ENCODE measurements around the gene KRTAP4-6. TPM values are rescaled to one million over a fixed set of nuclear protein-coding genes. Genes with fewer than 3 reads are reported as not detected.
"Not testable (repeated sequence)": the region's sequence is repeated elsewhere in the genome, so short reads cannot be mapped to it uniquely, and the experiment has no call there.

Gene KRTAP4-6
- total RNA-seq = not detected

- TF ChIP-seq, protein P1, sequence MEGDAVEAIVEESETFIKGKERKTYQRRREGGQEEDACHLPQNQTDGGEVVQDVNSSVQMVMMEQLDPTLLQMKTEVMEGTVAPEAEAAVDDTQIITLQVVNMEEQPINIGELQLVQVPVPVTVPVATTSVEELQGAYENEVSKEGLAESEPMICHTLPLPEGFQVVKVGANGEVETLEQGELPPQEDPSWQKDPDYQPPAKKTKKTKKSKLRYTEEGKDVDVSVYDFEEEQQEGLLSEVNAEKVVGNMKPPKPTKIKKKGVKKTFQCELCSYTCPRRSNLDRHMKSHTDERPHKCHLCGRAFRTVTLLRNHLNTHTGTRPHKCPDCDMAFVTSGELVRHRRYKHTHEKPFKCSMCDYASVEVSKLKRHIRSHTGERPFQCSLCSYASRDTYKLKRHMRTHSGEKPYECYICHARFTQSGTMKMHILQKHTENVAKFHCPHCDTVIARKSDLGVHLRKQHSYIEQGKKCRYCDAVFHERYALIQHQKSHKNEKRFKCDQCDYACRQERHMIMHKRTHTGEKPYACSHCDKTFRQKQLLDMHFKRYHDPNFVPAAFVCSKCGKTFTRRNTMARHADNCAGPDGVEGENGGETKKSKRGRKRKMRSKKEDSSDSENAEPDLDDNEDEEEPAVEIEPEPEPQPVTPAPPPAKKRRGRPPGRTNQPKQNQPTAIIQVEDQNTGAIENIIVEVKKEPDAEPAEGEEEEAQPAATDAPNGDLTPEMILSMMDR (IDR thresholded peaks at IDR 0.05) = no peak
- TF ChIP-seq POLR2A (IDR thresholded peaks at IDR 0.05) = no peak
- DNase-seq = no peak
- Histone ChIP-seq H3K27ac (no peak within 1 kb of the TSS), H3K9me3 (no peaks in the 10 kb centered on the region), H3K27me3 (no peaks in the 10 kb centered on the region), H3K4me1 (no peaks in the 10 kb centered on the region), H3K4me3 (no peak within 1 kb of the TSS), H3K36me3 (no peaks in the 10 kb centered on the region)
- intact Hi-C loops (cut with DNase I; ENCODE audit: low total_unique reads) = no loop called here
These were observed at the start of gene KRTAP4-6 for GRCh38 chr17:41140360-41141131. TSS of gene KRTAP4-6 (minus strand) at chr17:41140544. CDS start at chr17:41140487, 57 bp downstream.

- H3K4me3 ChIP-seq; H3K36me3 ChIP-seq; H3K4me1 ChIP-seq; intact Hi-C loops (cut with DNase I; ENCODE audit: low total_unique reads); H3K27ac ChIP-seq; DNase-seq; H3K27me3 ChIP-seq; H3K9me3 ChIP-seq: not testable (repeated sequence)
These were observed 49.5 kb upstream of the KRTAP4-6 start, which contains the start of gene KRTAP9-1 for GRCh38 chr17:41189837-41190318. TSS of gene KRTAP9-1 (plus strand) at chr17:41189887. CDS start at chr17:41189887, 0 bp downstream.

- Histone ChIP-seq H3K4me1 (no peaks in the 10 kb centered on the region), H3K9me3 (no peaks in the 10 kb centered on the region), H3K36me3 (no peaks in the 10 kb centered on the region), H3K4me3 (no peak overlapping the region), H3K27me3 (no peaks in the 10 kb centered on the region), H3K27ac (no peak overlapping the region)
- DNase-seq = no peak
- intact Hi-C loops (cut with DNase I; ENCODE audit: low total_unique reads) = no loop called here
- TF ChIP-seq, protein P1 (IDR thresholded peaks at IDR 0.05) = no peak
- TF ChIP-seq POLR2A (IDR thresholded peaks at IDR 0.05) = no peak
These were observed 46.5 kb upstream of the KRTAP4-6 start for GRCh38 chr17:41186872-41187271.

DNA sequence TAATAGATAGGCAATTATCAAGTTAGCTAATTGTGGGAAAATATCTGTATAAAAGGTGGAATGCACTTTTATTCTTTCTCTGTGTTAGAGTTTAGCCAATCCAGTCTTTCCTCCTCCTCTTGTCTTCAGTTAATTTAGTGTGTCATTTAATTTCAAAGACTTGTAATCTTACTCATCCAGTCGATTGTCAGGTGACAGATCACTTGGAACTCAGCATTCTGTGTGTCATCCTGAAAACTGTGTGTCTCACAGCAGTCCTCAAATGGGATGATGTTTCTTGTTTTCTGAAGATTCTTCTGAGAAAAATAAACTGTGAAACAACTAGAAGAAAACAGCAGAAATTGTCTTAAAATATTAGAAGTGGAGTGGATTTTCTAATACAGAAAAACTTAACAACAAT, 44.7 kb upstream of the KRTAP4-6 start:
- TF ChIP-seq POLR2A (IDR thresholded peaks at IDR 0.05) = no peak
- TF ChIP-seq, protein P1 (IDR thresholded peaks at IDR 0.05) = no peak
- no peak for DNase-seq
- Histone ChIP-seq H3K4me3 (no peak overlapping the region), H3K27me3 (no peaks in the 10 kb centered on the region), H3K36me3 (no peaks in the 10 kb centered on the region), H3K9me3 (no peaks in the 10 kb centered on the region), H3K4me1 (no peaks in the 10 kb centered on the region), H3K27ac (no peak overlapping the region)
- intact Hi-C loops (cut with DNase I; ENCODE audit: low total_unique reads) = no loop called here

- intact Hi-C loops (cut with DNase I; ENCODE audit: low total_unique reads) = no loop called here
- TF ChIP-seq POLR2A (IDR thresholded peaks at IDR 0.05) = no peak
- TF ChIP-seq, protein P1 (IDR thresholded peaks at IDR 0.05) = no peak
- H3K9me3 ChIP-seq = no peaks in the 10 kb centered on the region
- H3K4me3 ChIP-seq = no peak within 1 kb of the TSS
- no peaks in the 10 kb centered on the region for H3K36me3 ChIP-seq
- H3K27ac ChIP-seq = no peak within 1 kb of the TSS
- no peak for DNase-seq
- no peaks in the 10 kb centered on the region for H3K27me3 ChIP-seq
- H3K4me1 ChIP-seq = no peaks in the 10 kb centered on the region
These were observed 44.2 kb upstream of the KRTAP4-6 start, which contains the start of gene KRTAP4-1 for GRCh38 chr17:41184480-41184961. TSS of gene KRTAP4-1 (minus strand) at chr17:41184911. CDS start at chr17:41184854, 57 bp downstream.

Measured in uterus (tissue), 4 donors.